ENCODE data around the gene FNDC10.
"Not testable (repeated sequence)": the region's sequence is repeated elsewhere in the genome, so short reads cannot be mapped to it uniquely, and the experiment has no call there.

GRCh38 chr1:1634613-1635012, 34.7 kb upstream of the FNDC10 start:
- not testable (repeated sequence) for TF ChIP-seq CTCF (IDR thresholded peaks at IDR 0.05); POLR2A (IDR thresholded peaks at IDR 0.05; ENCODE audit: low read depth); POLR2AphosphoS5 (IDR thresholded peaks at IDR 0.05); EP300 (IDR thresholded peaks at IDR 0.05)

Measured in esophagus muscularis mucosa (tissue), 4 donors.